H9 (cell line): Measurements from ENCODE around the gene VIT. TPM values are rescaled to one million over a fixed set of nuclear protein-coding genes. Genes with fewer than 3 reads are reported as not detected.

Experiments used
- DNase-seq: peaks from one replicate; pipeline ENCODE4 v3.0.0-alpha.2; 2017
- H2AFZ ChIP-seq: one replicate; pipeline ENCODE4 v1.6.1; 2013; ENCODE audit warnings: mild to moderate bottlenecking, low read length, control low read depth, moderate library complexity
- H2AK5ac ChIP-seq: 2 replicates; pipeline ENCODE4 v1.6.1; 2013; ENCODE audit warnings: low read length, control low read depth, mixed read lengths; ENCODE audit not compliant: insufficient read length
- H2BK120ac ChIP-seq: one replicate; pipeline ENCODE4 v1.6.1; 2013; ENCODE audit warnings: low read depth, mild to moderate bottlenecking, low read length, control low read depth, inconsistent platforms; ENCODE audit not compliant: poor library complexity, severe bottlenecking
- H2BK12ac ChIP-seq: 2 replicates; pipeline ENCODE4 v1.6.1; 2013; ENCODE audit warnings: low read length, control low read depth, mixed read lengths, low read depth; ENCODE audit not compliant: insufficient read length
- H2BK15ac ChIP-seq: 2 replicates; pipeline ENCODE4 v1.6.1; 2013; ENCODE audit warnings: low read depth, low read length, control low read depth
- H2BK20ac ChIP-seq: one replicate; pipeline ENCODE4 v1.6.1; 2013; ENCODE audit warnings: low read depth, mild to moderate bottlenecking, low read length, control low read depth, inconsistent platforms; ENCODE audit not compliant: poor library complexity, severe bottlenecking
- H2BK5ac ChIP-seq: 2 replicates; pipeline ENCODE4 v1.6.1; 2013; ENCODE audit warnings: low read length, control low read depth, mixed read lengths; ENCODE audit not compliant: insufficient read length
- H3K14ac ChIP-seq: 2 replicates; pipeline ENCODE4 v1.6.1; 2013; ENCODE audit warnings: low read length, control low read depth; ENCODE audit not compliant: insufficient read depth
- H3K18ac ChIP-seq: 2 replicates; pipeline ENCODE4 v1.6.1; 2013; ENCODE audit warnings: low read depth, mild to moderate bottlenecking, mixed read lengths, low read length, control low read depth; ENCODE audit not compliant: insufficient read length
- H3K23ac ChIP-seq: 2 replicates; pipeline ENCODE4 v1.6.1; 2013; ENCODE audit warnings: low read length, control low read depth, mixed read lengths, low read depth; ENCODE audit not compliant: insufficient read length
- H3K23me2 ChIP-seq: 2 replicates; pipeline ENCODE4 v1.6.1; 2013; ENCODE audit warnings: low read depth, mild to moderate bottlenecking, mixed read lengths, low read length, control low read depth; ENCODE audit not compliant: insufficient read length, poor library complexity, severe bottlenecking
- H3K27ac ChIP-seq: 2 replicates; pipeline ENCODE4 v1.5.1; 2013; ENCODE audit warnings: low read length, control low read depth, mixed read lengths, low read depth; ENCODE audit not compliant: insufficient read length
- H3K27me3 ChIP-seq: 2 replicates; pipeline ENCODE4 v1.6.1; 2013; ENCODE audit warnings: low read length, control low read depth, inconsistent platforms; ENCODE audit not compliant: insufficient read depth
- H3K4ac ChIP-seq: 2 replicates; pipeline ENCODE4 v1.6.1; 2013; ENCODE audit warnings: low read depth, mild to moderate bottlenecking, control low read depth, inconsistent platforms, low read length, moderate library complexity
- H3K4me1 ChIP-seq: 2 replicates; pipeline ENCODE4 v1.6.1; 2013; ENCODE audit warnings: low read length, control low read depth, inconsistent platforms; ENCODE audit not compliant: insufficient read depth
- H3K4me2 ChIP-seq: 2 replicates; pipeline ENCODE4 v1.6.1; 2013; ENCODE audit warnings: low read length, control low read depth, mixed read lengths; ENCODE audit not compliant: insufficient read length, insufficient read depth
- H3K56ac ChIP-seq: 2 replicates; pipeline ENCODE4 v1.6.1; 2013; ENCODE audit warnings: low read depth, mild to moderate bottlenecking, mixed read lengths, low read length, control low read depth; ENCODE audit not compliant: insufficient read length
- H3K79me1 ChIP-seq: 2 replicates; pipeline ENCODE4 v1.6.1; 2013; ENCODE audit warnings: low read depth, mild to moderate bottlenecking, moderate library complexity, low read length, control low read depth, inconsistent platforms; ENCODE audit not compliant: insufficient read depth, poor library complexity, severe bottlenecking
- H3K79me2 ChIP-seq: 2 replicates; pipeline ENCODE4 v1.6.1; 2013; ENCODE audit warnings: low read length, control low read depth, inconsistent platforms; ENCODE audit not compliant: insufficient read depth
- H3K9ac ChIP-seq: 2 replicates; pipeline ENCODE4 v1.6.1; 2013; ENCODE audit warnings: low read length, control low read depth, mixed read lengths; ENCODE audit not compliant: insufficient read length; ENCODE audit errors: extremely low read depth
- H3K9me3 ChIP-seq: one replicate; pipeline ENCODE4 v1.6.1; 2013; ENCODE audit warnings: low read depth, low read length, inconsistent platforms; ENCODE audit not compliant: control insufficient read depth
- H3T11ph ChIP-seq: one replicate; pipeline ENCODE4 v1.6.1; 2013; ENCODE audit warnings: mild to moderate bottlenecking, low read length, control low read depth, inconsistent platforms
- H4K20me1 ChIP-seq: one replicate; pipeline ENCODE4 v1.6.1; 2013; ENCODE audit not compliant: control insufficient read depth, insufficient read length, insufficient read depth
- H4K5ac ChIP-seq: 2 replicates; pipeline ENCODE4 v1.6.1; 2013; ENCODE audit warnings: low read depth, mild to moderate bottlenecking, mixed read lengths, low read length, control low read depth; ENCODE audit not compliant: insufficient read length
- H4K8ac ChIP-seq: replicated peaks from 2 replicates; pipeline ENCODE4 v1.6.1; 2013; ENCODE audit warnings: low read length, control low read depth, mixed read lengths, low read depth; ENCODE audit not compliant: insufficient read length
- H4K91ac ChIP-seq: 2 replicates; pipeline ENCODE4 v1.6.1; 2013; ENCODE audit warnings: low read depth, mild to moderate bottlenecking, moderate library complexity, mixed read lengths, low read length, control low read depth; ENCODE audit not compliant: insufficient read length
- H3K27ac Mint-ChIP-seq, 3 experiments: 2 replicates in 2 of 3; 3 replicates in 1 of 3; pipeline ENCODE4 v1.8.0; 2020 to 2021; ENCODE audit warnings: mixed read lengths in 3 of 3, mild to moderate bottlenecking in 1 of 3, moderate library complexity in 1 of 3
- H3K27me3 Mint-ChIP-seq: 2 replicates; pipeline ENCODE4 v1.8.0; 2021; ENCODE audit warnings: low read depth, mild to moderate bottlenecking, moderate library complexity, mixed read lengths
- H3K36me3 Mint-ChIP-seq, 3 experiments: 2 replicates in 2 of 3; 3 replicates in 1 of 3; pipeline ENCODE4 v1.8.0; 2020 to 2021; ENCODE audit warnings: low read depth in 3 of 3, mixed read lengths in 3 of 3; ENCODE audit not compliant: insufficient read depth in 1 of 3
- H3K4me1 Mint-ChIP-seq, 2 experiments: 2 replicates each; pipeline ENCODE4 v1.8.0; 2020; ENCODE audit warnings: mixed read lengths in 2 of 2
- H3K4me3 Mint-ChIP-seq, 2 experiments: 2 replicates in 1 of 2; 3 replicates in 1 of 2; pipeline ENCODE4 v1.8.0; 2020 to 2021; ENCODE audit warnings: mild to moderate bottlenecking in 2 of 2, mixed read lengths in 2 of 2, moderate library complexity in 1 of 2
- H3K9me3 Mint-ChIP-seq, 2 experiments: 2 replicates in 1 of 2; 3 replicates in 1 of 2; pipeline ENCODE4 v1.8.0; 2020; ENCODE audit warnings: mild to moderate bottlenecking in 2 of 2, mixed read lengths in 2 of 2, moderate library complexity in 1 of 2
- WGBS: extraction: QIAGEN DNeasy Blood & Tissue Kit; methylation state at CpG from one replicate; pipeline ENCODE4 v1.1.7; 2013; ENCODE audit warnings: missing lambda C conversion rate, low lambda C conversion rate, mixed read lengths; ENCODE audit not compliant: insufficient read length; ENCODE audit errors: extremely low coverage; 5-methylcytosine and 5-hydroxymethylcytosine counted together
- total RNA-seq: library from RNA; stranded (reverse); gene quantifications from 2 replicates; pipeline ENCODE4 v1.2.1, GENCODE V29; 2021
- TF ChIP-seq, protein P1 (sequence below): fragments of 200-600 bp; sonication (generic); conservative IDR thresholded peaks from 3 replicates; pipeline ENCODE4 v1.8.0; 2021; ENCODE audit warnings: antibody characterized with exemption, mild to moderate bottlenecking

Gene VIT
- total RNA-seq, 1 experiment from 2014 or later = 0.15 TPM

DNA sequence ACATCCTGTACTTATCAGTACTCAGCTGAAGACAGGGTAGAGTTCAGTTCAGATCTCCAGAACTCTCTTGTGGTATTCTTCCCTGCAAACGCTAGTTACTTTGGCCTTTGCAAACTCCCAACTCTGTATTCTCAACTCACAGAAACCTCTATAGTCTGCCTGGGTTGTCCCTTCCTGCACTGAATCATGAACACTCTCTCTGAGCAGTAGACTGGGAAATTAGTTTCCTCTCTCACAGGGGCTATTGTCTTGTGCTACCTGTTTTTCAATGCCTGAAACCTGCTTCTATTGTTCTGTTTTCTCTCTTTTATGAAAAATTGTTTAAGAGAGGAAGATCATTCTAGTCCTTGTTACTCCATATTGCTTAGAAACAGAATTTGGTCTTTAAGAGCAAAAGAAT, 134.7 kb downstream of the VIT start:
- no CpG with 5 or more reads among the region's 1 CpG for WGBS
- H3K4me1 Mint-ChIP-seq = peaks cover 29 to 30% of the 10 kb centered on the region in 2 experiments
- TF ChIP-seq, protein P1, sequence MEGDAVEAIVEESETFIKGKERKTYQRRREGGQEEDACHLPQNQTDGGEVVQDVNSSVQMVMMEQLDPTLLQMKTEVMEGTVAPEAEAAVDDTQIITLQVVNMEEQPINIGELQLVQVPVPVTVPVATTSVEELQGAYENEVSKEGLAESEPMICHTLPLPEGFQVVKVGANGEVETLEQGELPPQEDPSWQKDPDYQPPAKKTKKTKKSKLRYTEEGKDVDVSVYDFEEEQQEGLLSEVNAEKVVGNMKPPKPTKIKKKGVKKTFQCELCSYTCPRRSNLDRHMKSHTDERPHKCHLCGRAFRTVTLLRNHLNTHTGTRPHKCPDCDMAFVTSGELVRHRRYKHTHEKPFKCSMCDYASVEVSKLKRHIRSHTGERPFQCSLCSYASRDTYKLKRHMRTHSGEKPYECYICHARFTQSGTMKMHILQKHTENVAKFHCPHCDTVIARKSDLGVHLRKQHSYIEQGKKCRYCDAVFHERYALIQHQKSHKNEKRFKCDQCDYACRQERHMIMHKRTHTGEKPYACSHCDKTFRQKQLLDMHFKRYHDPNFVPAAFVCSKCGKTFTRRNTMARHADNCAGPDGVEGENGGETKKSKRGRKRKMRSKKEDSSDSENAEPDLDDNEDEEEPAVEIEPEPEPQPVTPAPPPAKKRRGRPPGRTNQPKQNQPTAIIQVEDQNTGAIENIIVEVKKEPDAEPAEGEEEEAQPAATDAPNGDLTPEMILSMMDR = no peak
- no peak overlapping the region for H3K4me3 Mint-ChIP-seq
- no peak overlapping the region for H3K9ac ChIP-seq
- H2AK5ac ChIP-seq = no peak overlapping the region
- H4K91ac ChIP-seq = no peak overlapping the region
- H3K18ac ChIP-seq = no peak overlapping the region
- no peak overlapping the region for H4K5ac ChIP-seq
- H2BK12ac ChIP-seq = no peak overlapping the region
- H3K9me3 Mint-ChIP-seq = peaks cover 9 to 16% of the 10 kb centered on the region in 2 experiments; a peak in 4 of 5 replicates
- no peak overlapping the region for H2BK5ac ChIP-seq
- H3K79me1 ChIP-seq = no peaks in the 10 kb centered on the region
- H3K23me2 ChIP-seq = no peaks in the 10 kb centered on the region
- H3K27me3 Mint-ChIP-seq = no peaks in the 10 kb centered on the region
- H3K27ac Mint-ChIP-seq = peak overlapping the region in 2 of 3 experiments; percentile 3 to 10; a peak in 2 of 7 replicates
- no peaks in the 10 kb centered on the region for H4K20me1 ChIP-seq
- peaks cover 6 to 22% (median 14%) of the 10 kb centered on the region in 3 experiments; a peak in 5 of 7 replicates for H3K36me3 Mint-ChIP-seq
- H2BK120ac ChIP-seq = no peak overlapping the region
- H2AFZ ChIP-seq = peak overlapping the region; percentile 77
- no peak for DNase-seq
- no peak overlapping the region for H3K14ac ChIP-seq
- no peak overlapping the region for H3K4me2 ChIP-seq
- H3K23ac ChIP-seq = no peak overlapping the region
- H3K79me2 ChIP-seq = no peaks in the 10 kb centered on the region
- no peak overlapping the region for H3K56ac ChIP-seq
- no peak overlapping the region for H3K4ac ChIP-seq
- no peaks in the 10 kb centered on the region for H3K27me3 ChIP-seq
- H2BK20ac ChIP-seq = no peak overlapping the region
- peaks cover 8% of the 10 kb centered on the region; the same call in 1 of the 2 replicates for H3K4me1 ChIP-seq
- no peak overlapping the region for H3K27ac ChIP-seq
- H3K9me3 ChIP-seq = no peaks in the 10 kb centered on the region
- no peak overlapping the region for H4K8ac ChIP-seq
- H2BK15ac ChIP-seq = no peak overlapping the region
- no peak overlapping the region for H3T11ph ChIP-seq
